AML-193 (cell line): ENCODE measurements around the gene RREB1.

Experiments used
- DNase-seq, 2 experiments: peaks; one replicate each; lab custom pipeline; 2025; lab: John Stamatoyannopoulos, UW

RREB1 gene

GRCh38 chr6:7243179-7243981, 135.6 kb downstream of the RREB1 start:
- DNase-seq, result peak; percentile 78 to 87

DNA sequence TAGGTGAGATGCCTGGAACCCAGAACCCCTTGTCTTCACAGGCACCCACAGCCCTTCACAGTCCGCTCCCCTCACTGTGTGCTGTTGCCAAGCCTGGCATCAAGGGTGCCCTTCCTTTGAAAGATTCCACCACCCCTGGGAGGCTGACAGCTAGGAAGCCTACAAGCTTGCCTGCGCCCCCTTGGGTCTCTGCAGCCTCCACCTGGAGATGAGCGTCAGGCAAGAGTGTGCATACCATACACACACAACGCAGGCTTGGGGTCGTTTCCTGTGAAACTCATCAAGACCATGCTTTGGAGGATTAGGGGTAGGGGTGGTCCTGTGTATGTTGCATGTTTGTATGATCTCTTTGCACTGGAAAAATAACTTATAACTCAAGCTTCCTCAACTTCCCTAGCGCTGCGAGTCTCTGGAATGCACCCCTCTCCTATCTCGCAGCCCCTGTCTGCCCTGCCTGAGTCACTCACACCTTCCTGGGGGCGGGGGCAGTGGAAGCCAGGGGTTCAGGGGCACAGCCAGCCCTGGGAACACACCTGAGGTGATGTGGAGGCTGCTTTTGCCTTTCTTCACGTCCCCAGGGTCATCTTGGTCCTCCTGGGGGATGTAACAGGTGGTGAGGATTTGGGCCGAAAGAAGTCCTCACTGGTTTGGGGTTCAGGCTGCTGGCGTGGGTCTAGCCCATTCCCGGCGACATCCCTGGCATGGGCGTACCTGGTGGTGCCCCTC, 138.1 kb downstream of the RREB1 start:
- no peak for DNase-seq

DNA sequence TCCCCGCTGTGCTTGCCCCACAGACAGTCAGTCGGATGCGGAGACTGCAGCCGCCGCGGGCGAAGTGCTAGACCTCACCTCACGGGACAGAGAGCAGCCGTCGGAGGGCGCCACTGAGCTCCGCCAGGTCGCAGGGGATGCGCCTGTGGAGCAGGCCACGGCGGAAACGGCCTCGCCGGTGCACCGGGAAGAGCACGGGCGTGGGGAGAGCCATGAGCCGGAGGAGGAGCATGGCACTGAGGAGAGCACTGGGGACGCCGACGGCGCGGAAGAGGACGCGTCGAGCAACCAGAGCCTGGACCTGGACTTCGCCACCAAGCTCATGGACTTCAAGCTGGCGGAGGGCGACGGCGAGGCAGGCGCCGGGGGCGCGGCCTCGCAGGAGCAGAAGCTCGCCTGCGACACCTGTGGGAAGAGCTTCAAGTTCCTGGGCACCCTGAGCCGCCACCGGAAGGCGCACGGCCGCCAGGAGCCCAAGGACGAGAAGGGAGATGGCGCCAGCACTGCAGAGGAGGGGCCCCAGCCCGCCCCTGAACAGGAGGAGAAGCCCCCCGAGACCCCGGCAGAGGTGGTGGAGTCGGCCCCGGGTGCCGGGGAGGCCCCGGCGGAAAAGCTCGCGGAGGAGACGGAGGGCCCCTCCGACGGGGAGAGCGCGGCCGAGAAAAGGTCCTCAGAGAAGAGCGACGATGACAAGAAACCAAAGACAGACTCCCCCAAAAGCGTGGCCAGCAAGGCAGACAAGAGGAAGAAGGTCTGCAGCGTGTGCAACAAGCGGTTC, 138.8 kb downstream of the RREB1 start:
- no peak for DNase-seq

GRCh38 chr6:7247179-7247456, 139.4 kb downstream of the RREB1 start:
- DNase-seq, result no peak

GRCh38 chr6:7247828-7248227, 140.1 kb downstream of the RREB1 start:
- DNase-seq, result no peak

GRCh38 chr6:7249391-7249790, 141.6 kb downstream of the RREB1 start:
- no peak for DNase-seq

DNA sequence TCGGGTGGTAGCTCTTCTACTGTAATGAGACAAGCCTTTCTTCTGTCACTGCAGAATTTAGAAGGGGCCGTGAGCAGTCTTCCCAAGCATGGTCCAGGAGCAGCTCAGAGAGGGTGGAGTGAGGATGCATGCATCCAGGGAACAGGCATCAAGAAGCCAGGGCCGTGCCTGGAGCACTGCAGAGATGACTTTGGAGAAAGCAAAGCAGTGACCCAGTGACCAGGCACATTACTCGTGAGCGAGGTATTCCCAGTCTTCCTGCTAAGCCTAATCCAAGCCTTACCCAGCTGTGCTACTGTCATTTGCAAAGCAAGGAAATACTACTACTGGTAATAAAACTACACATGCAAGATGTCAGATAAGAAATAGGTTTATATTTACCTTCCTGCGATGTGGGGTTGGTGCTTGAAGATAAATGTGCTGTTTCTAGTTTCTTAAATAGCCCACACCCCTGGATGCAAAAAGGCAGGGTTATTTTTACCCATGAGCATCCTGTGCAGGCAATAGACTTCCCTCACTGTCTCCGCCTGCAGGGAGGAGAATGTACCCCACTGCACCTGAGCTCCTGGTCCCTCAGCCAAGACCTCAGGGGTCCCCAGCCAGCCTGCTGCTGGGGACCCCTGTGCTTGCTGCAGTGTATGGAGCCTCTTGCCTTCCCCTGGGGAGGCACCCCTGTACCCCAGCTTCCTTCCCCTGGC, 142.3 kb downstream of the RREB1 start:
- no peak for DNase-seq

GRCh38 chr6:7250812-7251211, 143.1 kb downstream of the RREB1 start:
- no peak for DNase-seq

DNA sequence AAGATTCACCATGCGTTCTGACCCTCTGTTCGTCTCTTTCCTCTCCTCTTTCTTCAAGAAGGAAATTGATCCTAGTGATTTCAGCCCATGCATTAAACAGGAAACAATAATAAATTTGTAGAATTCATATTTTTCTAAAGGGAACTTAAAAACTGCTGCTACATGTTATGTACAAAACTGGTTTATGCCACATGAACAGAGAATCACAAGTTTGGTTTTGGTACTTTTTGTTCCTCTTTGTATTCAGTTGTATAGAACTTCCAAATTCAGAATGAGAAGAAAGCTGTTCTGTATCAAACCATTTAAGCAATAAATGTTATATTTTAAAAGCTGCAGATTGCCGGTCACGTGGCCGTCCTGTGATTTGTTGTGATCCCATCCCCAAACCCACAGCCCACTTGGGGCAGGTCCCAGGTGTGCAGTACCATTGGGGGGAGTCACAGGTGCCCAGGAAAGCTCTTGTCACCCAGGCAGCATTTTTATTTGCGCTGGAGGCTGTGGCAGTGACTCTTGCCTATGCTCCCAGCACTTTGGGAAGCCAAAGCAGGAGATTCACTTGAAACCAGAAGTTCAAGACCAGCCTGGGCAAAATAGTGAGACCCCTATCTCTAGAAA, 144.0 kb downstream of the RREB1 start:
- no peak for DNase-seq

DNA sequence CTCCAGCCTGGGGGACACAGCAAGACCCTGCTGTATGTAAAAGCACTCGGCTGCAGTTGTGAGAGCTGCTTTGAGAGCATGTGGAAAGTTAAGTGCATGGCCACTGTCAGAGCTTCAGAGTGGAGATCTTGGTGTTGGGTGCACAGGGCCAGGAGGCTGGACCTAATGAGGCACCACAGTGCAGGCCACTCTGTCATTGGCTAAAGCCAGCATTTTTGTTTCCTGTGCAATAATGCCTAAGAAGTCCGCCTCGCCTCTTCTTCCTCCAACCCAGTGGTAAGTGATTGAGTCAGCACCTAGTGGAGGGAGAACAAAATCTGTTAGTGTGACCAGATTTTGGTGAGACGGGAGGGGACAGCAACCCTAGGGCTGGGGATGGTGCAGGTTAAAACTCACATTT, 144.6 kb downstream of the RREB1 start:
- peak in 1 of 2 experiments; percentile 17 for DNase-seq

- peak; percentile 83 to 88 for DNase-seq
Observed at GRCh38 chr6:7254980-7255835, 147.4 kb downstream of the RREB1 start.

DNA sequence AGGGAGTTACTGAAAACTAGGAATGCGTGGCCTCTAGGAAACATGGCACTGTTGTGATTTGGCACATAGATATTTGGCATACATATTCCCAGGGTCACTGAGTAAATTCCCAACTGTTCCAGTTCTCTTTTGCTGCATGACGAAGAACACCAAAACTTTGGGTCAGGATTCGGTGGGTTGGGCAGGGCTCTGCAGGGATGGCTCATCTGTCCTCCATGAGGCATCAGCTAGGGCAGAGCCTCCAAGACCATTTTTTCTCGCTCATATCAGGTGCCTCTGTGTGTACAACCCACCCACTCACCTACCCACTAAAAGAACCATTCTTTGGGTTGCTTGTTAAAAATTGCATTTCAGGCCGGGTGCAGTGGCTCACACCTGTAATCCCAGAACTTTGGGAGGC, 148.2 kb downstream of the RREB1 start:
- DNase-seq, result no peak

GRCh38 chr6:7256785-7257184, 149.0 kb downstream of the RREB1 start:
- no peak for DNase-seq

DNA sequence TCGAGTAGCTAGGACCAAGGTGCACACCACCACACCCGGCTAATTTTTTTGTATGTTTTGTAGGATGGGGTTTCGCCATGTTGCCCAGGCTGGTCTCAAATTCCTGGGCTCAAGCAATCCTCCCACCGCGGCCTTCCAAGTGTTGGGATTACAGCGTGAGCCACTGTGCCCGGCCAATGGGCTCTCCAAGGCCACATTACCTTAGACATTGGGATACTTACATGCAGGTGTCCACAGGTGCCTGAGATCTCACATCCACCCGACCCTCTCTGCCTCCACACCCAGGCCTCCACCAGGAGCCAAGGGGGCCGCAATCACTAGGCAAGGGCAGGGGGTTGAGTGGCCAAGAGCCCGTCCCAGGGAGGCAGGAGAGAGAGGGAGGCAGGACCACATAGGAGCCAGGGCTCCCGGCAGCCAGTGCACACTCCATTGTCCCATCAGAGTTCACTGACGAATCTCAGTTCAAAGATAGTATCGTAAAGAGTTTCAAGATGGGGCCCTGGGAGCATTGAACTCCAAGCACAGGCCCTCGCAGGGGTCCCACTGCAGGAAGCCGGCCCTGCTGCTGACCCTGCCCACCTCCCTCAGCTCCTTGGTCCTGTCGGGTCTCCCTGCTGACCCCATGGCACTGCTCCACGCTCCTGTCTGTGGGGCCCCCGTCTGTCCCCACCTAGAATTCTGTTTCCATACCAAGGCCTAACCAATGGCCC, 149.9 kb downstream of the RREB1 start:
- no peak for DNase-seq

GRCh38 chr6:7258231-7258763, 150.5 kb downstream of the RREB1 start:
- no peak for DNase-seq

GRCh38 chr6:7260291-7261031, 152.7 kb downstream of the RREB1 start:
- no peak for DNase-seq

GRCh38 chr6:7261032-7261841, 153.5 kb downstream of the RREB1 start:
- peak; percentile 40 to 70 for DNase-seq

DNA sequence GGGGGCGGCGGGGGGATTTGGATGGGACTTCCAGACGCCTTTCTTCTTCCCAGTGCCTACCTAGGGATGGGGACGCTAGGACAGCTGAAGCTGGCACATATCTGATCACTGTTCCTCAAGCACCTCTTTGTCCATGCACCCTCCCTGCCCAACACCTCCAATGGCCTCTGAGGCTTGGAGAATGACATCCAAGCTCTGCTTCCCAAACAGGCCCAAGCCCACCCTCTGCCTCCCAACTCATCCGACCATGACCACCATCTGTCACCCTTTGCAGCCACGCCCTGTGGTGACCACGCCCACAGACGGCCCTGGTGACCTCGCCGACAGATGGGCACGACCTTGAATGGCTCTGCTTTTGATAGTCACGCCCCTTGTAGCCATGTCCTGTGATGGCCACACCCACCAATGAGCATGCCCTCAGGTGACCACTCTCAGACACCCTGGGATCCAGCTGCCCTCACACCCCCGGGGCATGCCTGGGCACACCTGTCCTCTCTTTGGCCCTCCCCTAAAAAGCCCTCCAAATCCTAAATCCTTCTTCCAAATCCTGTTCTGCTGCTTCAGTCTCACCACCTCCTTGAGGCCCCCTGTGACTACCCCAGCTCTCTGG, 154.2 kb downstream of the RREB1 start:
- DNase-seq, result no peak
